NCI-H2107 treated with DMSO at 0.1 percent for 48 hours (cell line): ENCODE data around the gene PTGDR.

ENCODE experiments used
- DNase-seq: peaks from one replicate; lab custom pipeline; 2025; ENCODE audit not compliant: unreplicated experiment; lab: John Stamatoyannopoulos, UW

PTGDR gene, protein sequence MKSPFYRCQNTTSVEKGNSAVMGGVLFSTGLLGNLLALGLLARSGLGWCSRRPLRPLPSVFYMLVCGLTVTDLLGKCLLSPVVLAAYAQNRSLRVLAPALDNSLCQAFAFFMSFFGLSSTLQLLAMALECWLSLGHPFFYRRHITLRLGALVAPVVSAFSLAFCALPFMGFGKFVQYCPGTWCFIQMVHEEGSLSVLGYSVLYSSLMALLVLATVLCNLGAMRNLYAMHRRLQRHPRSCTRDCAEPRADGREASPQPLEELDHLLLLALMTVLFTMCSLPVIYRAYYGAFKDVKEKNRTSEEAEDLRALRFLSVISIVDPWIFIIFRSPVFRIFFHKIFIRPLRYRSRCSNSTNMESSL

DNA sequence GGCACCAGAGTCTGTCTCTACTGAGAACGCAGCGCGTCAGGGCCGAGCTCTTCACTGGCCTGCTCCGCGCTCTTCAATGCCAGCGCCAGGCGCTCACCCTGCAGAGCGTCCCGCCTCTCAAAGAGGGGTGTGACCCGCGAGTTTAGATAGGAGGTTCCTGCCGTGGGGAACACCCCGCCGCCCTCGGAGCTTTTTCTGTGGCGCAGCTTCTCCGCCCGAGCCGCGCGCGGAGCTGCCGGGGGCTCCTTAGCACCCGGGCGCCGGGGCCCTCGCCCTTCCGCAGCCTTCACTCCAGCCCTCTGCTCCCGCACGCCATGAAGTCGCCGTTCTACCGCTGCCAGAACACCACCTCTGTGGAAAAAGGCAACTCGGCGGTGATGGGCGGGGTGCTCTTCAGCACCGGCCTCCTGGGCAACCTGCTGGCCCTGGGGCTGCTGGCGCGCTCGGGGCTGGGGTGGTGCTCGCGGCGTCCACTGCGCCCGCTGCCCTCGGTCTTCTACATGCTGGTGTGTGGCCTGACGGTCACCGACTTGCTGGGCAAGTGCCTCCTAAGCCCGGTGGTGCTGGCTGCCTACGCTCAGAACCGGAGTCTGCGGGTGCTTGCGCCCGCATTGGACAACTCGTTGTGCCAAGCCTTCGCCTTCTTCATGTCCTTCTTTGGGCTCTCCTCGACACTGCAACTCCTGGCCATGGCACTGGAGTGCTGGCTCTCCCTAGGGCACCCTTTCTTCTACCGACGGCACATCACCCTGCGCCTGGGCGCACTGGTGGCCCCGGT, at the start of gene PTGDR:
TSS of gene PTGDR (plus strand) at position 198 of the 778 bp plus-strand sequence. CDS start at position 315, 117 bp downstream.
- no peak for DNase-seq

DNA sequence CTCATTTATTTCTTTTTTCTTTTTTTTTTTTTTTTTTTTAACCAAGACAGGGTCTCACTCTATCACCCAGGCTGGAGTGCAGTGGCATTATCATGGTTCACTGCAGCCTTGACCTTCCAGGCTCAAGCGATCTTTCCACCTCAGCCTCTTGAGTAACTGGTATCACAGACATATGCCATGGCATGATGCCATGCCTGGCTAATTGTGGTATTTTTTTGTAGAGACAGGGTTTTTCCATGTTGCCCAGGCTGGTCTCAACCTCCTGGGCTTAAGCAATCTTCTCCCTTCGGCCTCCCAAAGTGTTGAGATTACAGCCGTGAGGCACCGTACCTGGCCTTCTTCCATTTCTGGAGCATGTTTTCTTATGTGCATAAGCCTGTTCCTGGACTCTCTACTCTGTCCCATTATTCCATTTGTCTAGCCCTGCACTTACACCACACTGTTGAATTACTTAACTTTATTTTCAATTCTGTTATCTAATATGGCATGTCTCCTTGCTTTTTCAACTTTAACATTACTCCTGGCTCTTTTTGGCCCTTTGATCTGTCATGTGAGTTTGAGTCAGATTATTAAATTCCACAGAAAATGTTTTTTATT, 47.9 kb upstream of the PTGDR start:
- DNase-seq = no peak

DNA sequence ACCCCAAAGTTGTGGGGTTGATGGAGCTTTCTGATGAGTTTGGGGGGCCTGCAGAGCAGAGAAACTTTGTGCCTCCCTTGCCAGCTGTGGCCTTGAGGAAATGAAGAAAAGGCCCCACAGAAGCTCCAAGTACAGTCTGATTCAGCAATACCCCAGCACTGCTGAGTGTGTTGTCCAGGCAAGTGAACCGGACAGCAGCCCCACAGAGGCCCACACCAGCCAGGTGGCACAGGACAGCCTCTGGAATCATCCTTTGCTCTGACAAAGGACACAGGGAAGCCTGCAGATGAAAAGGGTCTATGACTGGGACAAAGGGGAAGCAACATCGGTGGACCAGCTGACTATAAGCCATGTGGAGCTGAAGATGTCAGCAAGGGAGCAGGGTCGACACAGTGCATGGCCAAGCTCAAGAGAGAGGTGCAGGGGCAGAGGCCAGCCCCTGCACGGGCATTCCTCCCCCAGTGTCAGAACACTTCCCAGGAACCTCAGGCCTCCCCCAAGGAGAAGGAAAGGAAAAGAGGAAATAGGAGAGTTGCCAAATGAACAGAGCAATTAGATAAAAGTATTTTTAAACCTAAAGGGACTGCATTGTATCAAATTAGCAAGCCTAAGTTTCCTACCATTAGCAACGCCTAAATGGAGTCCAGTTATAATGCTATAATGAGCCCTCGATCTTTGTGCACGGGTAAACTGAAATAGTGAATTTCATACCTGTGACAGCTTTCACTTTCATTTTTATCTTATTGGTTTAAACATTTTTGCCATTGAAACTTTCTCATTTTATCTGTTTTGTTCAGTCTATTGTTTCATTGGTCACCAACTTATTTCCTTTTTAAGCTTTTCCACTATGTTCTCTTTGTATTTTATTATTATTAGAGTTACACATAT, 46.3 kb upstream of the PTGDR start:
- DNase-seq = no peak

DNA sequence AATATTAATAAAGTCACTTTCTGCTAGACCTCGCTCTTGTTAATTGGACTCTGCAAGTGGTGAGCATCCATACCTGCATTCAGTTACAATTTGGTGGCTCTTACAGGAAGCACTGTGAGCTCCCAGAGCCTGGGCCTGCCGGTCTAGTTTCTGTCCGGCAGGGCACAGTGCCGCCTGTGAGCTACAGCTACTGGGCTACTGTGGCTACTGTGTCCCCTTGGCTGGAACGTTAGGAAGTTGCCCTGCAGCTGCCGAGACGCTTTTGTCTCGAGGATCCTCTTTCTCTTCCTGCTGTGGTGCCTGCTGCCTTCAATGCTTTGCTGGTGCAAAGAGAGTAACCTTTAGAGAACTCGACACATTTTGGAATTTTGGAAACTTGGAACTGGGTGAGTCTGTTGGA, 44.6 kb upstream of the PTGDR start:
- DNase-seq = no peak

DNA sequence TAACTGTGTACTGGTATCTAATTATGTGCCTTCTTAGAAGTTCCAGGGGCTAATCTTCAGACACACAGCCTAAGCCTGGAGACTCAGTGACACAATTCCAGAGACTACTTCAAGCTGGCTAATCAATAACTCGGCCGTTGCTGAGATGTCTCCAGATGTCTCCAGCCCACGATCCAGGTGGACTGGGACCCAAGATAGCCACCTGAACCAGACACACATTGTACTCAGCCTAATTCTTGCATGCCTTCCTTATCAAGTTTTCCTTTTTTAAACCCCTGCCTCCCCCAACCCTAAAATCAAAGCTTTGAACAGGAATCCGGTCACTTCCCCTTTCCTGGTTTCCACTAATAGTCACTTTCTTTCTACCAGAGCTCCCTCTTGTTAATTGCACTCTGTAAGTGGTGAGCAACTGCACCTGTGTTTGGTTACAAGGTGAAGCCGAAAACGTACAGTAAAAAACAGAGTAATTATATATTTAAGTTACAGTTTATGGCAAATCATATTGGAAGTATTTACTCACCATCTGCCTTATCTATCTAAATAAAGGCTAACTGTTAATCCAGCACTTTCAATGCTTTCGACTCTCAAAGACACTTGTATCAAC, 39.8 kb upstream of the PTGDR start:
- no peak for DNase-seq

DNA sequence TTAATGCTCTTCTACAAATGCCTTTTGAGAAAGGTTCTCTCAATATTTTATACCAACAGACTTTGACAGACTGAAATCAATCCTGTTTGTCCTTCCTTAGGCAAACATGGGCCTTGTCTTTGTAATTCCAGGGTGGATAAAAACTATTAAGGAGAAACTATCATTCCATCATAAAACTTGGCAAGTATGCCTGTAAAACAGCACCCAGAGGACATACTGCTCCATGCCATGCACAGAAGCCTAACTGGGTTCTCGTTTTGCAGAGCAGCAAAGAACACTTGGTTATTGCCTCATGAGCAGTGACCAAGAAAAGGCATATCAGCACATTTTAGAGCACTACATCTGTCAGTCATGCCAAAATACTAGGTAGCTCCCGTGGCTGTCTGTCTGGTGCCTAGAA, 33.8 kb upstream of the PTGDR start:
- DNase-seq = no peak

DNA sequence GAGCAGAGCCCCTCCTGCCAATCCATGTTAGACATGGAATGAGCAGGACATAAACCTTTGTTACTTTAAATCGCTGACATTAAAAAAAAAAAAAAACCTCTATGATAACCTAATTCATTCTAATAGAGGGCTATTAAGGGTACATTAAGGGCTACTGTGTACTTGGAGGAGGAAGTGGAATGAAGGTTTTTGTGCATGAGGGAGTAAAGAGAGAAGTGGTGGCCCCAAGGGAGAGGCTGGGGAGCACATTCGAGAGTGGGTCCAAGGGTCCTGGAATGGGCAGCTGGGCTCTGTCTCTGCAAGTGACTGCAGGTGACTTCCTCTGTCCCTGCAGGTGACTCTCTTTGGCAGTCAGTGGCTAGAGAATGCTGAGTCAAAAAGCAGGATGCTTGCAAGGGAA, 32.1 kb upstream of the PTGDR start:
- no peak for DNase-seq

DNA sequence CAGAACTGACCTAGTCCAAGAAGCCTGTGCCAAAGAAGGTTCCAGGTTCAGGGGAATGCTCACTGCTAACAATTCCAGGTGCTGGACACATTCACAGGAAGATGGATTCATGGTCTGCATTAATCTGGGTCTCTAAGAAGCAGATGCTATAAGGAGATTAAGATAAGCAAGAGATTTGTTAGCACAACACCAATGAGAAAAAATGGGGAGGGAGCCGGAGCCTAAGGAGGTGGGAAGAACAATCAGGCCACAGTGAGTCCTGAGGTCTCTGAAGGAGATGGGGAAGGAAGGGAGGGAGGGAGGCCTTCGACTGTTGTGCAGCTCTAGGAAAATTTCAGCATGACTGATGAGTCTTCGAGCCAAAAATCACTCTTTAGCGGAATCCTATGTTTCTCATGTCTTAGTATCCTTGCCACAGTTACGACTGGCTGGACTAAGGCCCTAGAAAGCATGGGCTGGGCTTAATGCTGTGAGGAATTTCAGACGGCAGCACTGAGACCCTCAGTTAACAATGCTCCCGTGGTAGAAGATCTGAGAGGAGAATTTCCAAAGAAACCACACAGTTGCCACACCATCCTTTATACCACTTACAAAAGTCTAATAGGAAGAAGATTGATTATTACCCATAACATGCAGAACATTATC, 31.5 kb upstream of the PTGDR start:
- DNase-seq = no peak

DNA sequence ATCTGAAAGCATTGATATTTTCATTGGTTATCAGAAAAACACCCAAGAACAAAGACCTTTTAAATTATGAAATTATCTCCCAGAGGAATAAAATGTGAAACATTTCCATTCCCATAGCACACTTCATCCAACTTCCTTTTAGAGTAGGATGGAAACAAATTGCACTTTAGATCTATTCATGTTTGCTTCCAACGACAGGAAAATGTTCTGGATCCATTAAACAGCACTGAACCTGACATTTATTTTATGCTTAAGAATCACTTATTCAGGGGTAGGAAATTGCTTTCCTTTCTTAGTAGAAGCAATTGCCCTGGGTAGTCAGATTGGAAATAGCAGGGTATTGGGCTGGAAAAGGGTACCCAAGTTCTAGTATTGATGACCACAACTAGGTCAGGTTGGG, 28.8 kb upstream of the PTGDR start:
- DNase-seq = no peak

DNA sequence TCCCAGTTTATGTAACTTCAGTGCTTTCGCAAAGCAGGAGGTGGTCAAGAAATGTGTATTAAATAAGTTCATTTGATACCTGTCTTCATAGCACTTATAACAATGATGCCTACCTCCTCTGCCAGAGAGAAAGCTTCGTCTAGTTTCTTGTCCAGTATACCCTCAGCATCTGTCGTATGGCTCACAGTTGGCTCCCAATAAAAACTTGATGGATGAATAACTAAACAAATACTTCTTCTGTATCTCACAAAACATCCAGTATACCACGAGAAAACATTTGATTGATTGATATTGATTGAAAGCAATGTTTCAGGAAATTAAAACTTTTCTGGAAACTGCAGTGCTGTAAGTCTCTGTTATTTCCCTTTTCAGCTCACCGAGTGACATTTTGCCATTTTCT, 26.9 kb upstream of the PTGDR start:
- DNase-seq = no peak

DNA sequence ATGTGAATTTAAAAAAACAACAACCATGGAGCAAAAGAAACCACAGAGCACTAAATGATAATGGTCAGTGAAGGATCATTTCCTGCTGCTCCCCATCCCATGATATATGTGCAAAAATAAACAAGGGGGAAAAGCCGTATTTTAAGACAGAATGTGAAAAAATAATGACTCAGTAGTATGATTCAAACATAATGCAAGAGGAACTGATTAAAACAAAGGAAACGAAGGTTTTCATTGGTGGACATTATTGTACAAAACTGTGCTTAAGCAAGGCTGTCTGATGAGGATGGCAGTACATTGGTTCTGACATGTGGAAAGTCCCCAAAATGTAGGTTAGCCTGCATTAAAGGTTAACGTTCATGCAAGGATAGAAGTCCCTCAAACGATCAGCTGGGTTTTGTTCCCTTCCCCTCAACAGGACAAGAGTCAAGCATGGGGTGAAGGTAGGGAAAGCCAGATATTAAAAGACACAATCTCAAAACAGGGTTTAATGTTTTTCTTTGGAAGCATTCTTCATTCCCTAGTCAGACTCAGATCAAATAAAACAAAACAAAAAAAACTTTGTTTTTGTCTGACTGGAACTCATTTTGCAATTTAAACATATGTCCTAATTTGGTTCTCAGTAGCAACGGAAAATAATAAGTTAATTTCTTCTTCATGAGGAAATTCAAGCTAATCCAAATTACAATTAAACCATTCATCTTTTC, 26.3 kb upstream of the PTGDR start:
- DNase-seq = no peak

DNA sequence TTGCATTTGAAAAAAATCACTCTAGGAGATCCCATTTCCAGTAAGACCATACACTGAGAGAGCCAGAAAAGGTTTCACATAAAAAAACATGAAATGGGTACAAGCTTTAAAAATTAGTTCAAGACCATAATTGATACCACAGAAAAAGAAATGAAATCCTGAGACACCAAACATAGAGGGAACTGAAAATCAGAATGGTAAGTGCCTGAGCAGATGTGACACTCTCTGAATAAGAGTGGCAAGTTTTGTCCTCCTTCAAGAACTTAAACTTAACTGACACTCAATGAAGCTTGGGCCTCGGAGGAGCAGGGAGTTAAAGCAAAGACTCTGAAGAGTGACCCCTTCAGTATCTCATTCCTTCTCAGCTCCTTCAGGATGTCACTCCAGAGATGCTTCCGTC, 23.2 kb upstream of the PTGDR start:
- no peak for DNase-seq

DNA sequence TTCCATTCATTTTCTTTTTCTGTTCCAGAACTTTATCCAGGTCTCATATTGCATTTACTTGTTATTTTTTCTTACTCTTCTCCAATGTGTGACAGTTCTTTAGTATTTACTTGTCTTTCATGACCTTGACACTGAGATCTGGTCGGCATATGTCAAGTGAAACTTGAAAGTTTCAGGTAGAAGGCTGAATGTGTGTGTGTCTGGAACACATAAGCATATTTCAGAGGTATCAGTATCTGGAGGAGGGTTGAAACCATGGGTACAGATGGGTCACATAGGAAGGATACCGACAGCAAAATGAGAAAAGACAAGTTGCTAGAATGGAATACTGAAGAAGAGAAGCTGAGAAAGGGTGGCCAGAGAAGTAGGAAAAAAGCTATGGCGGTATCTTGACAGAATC, 22.5 kb upstream of the PTGDR start:
- DNase-seq = no peak

DNA sequence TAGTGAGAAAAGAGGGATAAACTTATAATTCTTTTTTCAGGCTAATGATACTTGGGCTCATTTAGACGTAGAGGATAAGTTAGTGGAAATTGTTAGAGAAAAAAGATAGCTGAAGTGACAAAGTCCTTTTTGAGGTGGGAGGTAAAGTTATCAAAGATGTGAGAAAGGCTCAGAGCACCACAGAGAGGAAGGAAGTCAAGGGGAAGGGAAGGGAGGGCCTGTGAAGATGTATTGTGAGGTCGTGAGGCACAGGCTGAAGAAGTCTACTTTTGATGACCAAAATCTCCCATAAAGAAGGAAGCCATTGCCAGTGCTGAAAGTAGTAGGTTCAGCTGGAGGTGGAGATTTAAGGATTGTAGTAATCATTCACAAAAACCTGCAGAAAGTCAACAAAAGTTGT, 19.4 kb upstream of the PTGDR start:
- DNase-seq = no peak

DNA sequence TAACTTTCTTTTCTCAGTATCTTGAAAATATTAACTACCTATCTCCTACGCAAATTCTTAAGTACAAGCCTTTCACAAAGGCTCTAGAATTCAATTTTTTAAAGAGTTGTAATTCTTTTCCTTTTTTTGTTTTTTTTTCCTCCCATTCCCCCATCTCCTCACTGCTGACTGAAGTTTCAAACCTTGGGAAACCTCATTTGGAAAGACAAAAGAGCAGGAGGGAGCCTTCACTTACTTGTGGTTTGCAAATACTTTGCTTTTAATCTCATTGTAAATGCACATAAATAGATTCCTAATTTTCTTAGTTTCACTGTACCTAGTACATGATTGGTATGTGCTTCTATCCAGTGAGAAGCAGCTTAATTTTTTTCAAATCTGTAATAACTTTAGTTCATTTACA, 15.8 kb upstream of the PTGDR start:
- DNase-seq = no peak

DNA sequence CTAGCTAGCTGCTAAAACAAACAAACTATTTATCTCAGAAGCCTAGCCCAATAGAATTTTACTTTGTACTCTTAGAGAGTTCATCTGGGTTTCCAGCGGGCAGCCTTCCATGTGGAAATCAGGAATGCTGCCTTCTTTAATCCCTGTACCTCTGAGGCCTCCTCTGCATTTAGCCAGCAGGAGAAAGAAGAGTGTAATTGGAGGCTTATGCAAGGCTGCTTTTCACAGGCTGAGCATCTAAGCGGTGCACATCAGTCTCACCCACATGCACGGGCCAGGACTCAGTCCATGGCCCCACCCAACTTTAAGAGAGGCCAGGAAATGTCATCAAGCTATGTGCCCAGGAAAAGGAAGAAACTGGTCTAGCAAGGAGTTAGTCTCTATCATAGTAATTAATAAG, 14.0 kb upstream of the PTGDR start:
- no peak for DNase-seq

DNA sequence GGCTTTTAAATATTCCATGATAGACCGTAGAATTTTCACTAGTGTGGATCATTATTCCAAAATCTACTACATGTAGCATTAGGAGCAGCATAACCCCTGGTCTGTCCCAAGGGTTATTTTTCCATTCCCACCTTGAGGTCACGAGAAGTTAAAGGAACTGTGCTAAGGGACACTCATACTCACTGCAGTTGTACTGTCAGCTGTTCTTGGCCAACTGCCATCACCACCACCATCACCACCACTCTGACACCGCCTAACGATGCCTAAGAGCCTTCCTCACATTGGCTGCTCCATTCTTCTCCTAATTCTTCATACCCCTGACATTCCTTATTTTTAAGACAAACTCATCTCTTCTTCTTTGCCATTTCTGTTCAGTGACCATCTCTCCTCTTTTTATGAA, 13.4 kb upstream of the PTGDR start:
- no peak for DNase-seq

DNA sequence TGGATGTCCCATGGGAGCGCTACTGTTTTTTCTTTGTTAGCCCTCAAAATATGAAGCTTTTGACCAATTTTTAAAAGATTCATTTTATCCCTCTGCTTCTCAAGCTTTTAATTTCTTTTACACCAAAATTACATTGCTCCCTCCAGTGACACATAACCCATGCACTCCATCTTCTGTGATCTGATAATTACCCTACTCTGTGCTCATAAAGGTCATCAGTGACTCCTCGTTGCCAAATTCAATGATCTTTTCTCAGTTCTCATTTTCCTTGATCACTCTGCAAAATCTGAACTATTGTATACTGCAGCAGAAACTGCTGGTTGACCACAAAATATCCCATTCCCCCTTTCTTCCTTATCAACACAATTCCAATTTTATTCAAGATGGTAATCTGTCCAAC, 8.7 kb upstream of the PTGDR start:
- no peak for DNase-seq

DNA sequence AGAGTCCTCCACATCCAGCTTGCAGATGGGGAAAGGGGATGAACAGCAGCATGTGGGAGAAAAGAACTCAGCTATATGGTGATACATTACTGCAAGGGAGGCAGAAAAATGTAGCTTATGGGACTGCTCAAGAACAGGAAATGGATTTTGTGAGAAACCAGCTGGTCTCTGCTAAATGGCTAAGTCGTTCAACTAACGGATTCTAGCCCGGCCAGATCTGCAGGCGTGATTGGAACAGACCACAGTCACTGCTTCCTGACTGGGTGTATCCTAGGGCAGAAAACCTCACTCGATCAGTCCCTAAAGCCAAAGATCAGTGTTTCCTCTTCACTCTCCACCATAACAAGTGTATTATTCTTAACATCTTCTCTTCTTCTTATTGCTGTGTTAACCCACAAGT, 8.1 kb upstream of the PTGDR start:
- DNase-seq = no peak

DNA sequence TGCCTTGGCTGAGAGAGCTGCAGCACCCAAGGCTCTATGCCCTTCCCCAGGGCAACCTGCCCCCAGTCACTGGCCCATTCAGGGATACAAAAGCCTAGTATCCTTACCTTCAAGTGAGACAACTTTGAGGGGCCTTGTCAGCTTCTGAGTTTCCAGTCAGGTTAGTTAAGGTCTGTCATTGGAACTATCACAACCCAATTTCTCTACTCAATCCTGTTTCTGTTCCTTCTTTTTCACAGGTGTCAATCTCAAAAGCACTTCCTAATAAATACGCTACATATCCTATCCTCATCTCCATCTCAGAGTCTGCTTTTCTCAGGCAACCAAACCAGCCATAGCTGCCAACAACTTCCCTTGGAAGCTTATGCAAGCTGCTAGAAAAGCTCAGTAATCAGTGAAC, 4.9 kb upstream of the PTGDR start:
- DNase-seq = no peak
